ENCODE results near the gene SRC. TPM values are rescaled to one million over a fixed set of nuclear protein-coding genes. Genes with fewer than 3 reads are reported as not detected.

Gene SRC
- total RNA-seq, 6 experiments from 2014 or later: 22.0 to 35.6 (median 24.6) TPM

DNA sequence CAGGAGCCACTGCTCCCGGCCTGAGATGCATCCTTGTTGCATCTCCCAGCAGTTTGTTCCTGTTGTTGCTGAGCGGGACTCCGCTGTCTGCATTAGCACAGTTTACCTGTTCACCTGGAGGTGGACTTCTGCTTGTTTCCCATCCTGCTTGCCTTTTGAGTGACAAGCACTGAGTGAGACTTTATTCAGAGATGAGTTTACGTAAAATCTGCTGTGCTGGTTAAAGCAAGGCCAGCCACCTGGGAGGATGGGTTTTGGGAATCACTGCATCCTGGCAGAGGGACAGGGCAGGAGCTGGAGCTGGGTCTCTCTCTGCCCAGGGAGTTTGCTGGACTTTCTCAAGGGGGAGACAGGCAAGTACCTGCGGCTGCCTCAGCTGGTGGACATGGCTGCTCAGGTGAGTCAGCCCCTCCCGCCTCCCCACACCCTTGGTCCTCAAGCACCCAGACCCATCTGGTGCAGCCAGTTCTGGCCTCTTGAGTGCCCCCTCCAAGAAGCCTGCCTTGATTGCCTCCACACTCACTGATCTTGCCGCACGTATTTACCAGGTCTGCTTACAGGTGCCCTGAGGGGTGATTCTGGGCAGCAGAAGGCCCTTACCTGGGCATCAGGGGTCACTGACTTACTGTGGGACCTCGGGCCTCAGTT lies 55.5 kb downstream of the SRC start:
- no peak for DNase-seq
- Mint-ChIP-seq H3K27ac (no peak overlapping the region), H3K4me1 (ENCODE audit: low read depth) (peaks cover 11% of the 10 kb centered on the region), H3K4me3 (no peak overlapping the region), H3K9me3 (no peaks in the 10 kb centered on the region), H3K27me3 (ENCODE audit: insufficient read depth) (peaks cover 8% of the 10 kb centered on the region), H3K36me3 (ENCODE audit: low read depth) (no peaks in the 10 kb centered on the region)
- TF ChIP-seq, protein P1, sequence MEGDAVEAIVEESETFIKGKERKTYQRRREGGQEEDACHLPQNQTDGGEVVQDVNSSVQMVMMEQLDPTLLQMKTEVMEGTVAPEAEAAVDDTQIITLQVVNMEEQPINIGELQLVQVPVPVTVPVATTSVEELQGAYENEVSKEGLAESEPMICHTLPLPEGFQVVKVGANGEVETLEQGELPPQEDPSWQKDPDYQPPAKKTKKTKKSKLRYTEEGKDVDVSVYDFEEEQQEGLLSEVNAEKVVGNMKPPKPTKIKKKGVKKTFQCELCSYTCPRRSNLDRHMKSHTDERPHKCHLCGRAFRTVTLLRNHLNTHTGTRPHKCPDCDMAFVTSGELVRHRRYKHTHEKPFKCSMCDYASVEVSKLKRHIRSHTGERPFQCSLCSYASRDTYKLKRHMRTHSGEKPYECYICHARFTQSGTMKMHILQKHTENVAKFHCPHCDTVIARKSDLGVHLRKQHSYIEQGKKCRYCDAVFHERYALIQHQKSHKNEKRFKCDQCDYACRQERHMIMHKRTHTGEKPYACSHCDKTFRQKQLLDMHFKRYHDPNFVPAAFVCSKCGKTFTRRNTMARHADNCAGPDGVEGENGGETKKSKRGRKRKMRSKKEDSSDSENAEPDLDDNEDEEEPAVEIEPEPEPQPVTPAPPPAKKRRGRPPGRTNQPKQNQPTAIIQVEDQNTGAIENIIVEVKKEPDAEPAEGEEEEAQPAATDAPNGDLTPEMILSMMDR (IDR thresholded peaks at IDR 0.05): no peak

DNA sequence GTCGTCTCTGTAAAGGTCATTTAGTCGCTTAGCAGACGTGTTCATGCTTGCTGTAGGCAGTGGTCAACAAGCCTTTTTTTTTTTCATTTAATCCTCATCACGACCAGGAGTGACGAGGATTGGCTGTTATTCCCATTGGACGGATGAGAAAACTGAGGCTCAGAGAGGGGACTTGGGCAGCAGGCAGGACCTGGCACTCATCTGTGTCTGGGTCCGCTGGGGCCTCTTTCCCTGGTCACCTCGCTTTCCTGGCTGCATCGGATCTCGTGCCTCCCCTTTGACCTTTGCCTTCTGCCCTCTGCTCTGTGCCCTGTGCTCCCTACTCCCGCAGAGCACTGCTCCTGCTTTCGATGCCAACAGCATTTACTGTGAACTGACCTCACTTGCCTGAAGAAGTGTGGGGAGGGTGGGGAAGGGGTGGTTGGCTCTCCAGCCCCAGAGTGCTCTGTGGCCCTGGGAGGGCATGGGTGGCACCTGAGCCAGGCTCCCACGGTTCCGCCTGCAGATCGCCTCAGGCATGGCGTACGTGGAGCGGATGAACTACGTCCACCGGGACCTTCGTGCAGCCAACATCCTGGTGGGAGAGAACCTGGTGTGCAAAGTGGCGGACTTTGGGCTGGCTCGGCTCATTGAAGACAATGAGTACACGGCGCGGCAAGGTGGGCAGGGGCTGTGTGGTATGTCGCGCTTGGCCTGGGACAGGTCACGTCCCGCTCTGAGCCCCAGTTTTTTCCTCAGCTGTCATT lies 56.2 kb downstream of the SRC start:
- TF ChIP-seq, protein P1 (IDR thresholded peaks at IDR 0.05): no peak
- Mint-ChIP-seq H3K4me3 (no peak overlapping the region), H3K27ac (no peak overlapping the region), H3K27me3 (ENCODE audit: insufficient read depth) (peaks cover 8% of the 10 kb centered on the region), H3K4me1 (ENCODE audit: low read depth) (peaks cover 11% of the 10 kb centered on the region), H3K9me3 (no peaks in the 10 kb centered on the region), H3K36me3 (ENCODE audit: low read depth) (no peaks in the 10 kb centered on the region)
- no peak for DNase-seq

DNA sequence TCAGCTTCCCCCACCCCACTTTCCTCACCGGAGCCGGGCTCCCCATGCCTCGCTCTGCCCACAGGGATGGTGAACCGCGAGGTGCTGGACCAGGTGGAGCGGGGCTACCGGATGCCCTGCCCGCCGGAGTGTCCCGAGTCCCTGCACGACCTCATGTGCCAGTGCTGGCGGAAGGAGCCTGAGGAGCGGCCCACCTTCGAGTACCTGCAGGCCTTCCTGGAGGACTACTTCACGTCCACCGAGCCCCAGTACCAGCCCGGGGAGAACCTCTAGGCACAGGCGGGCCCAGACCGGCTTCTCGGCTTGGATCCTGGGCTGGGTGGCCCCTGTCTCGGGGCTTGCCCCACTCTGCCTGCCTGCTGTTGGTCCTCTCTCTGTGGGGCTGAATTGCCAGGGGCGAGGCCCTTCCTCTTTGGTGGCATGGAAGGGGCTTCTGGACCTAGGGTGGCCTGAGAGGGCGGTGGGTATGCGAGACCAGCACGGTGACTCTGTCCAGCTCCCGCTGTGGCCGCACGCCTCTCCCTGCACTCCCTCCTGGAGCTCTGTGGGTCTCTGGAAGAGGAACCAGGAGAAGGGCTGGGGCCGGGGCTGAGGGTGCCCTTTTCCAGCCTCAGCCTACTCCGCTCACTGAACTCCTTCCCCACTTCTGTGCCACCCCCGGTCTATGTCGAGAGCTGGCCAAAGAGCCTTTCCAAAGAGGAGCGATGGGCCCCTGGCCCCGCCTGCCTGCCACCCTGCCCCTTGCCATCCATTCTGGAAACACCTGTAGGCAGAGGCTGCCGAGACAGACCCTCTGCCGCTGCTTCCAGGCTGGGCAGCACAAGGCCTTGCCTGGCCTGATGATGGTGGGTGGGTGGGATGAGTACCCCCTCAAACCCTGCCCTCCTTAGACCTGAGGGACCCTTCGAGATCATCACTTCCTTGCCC lies 57.4 kb downstream of the SRC start:
- TF ChIP-seq, protein P1 (IDR thresholded peaks at IDR 0.05): no peak
- no peaks in the 10 kb centered on the region for H3K36me3 Mint-ChIP-seq (ENCODE audit: low read depth)
- no peak overlapping the region for H3K4me3 Mint-ChIP-seq
- no peaks in the 10 kb centered on the region for H3K9me3 Mint-ChIP-seq
- no peak overlapping the region for H3K27ac Mint-ChIP-seq
- DNase-seq: no peak
- peaks cover 20% of the 10 kb centered on the region for H3K4me1 Mint-ChIP-seq (ENCODE audit: low read depth)
- peaks cover 15% of the 10 kb centered on the region for H3K27me3 Mint-ChIP-seq (ENCODE audit: insufficient read depth)

DNA sequence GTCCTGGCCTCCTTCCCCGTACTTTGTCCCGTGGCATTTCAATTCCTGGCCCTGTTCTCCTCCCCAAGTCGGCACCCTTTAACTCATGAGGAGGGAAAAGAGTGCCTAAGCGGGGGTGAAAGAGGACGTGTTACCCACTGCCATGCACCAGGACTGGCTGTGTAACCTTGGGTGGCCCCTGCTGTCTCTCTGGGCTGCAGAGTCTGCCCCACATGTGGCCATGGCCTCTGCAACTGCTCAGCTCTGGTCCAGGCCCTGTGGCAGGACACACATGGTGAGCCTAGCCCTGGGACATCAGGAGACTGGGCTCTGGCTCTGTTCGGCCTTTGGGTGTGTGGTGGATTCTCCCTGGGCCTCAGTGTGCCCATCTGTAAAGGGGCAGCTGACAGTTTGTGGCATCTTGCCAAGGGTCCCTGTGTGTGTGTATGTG lies 58.5 kb downstream of the SRC start:
- no peak overlapping the region for H3K27ac Mint-ChIP-seq
- peaks cover 31% of the 10 kb centered on the region for H3K4me1 Mint-ChIP-seq (ENCODE audit: low read depth)
- TF ChIP-seq, protein P1 (IDR thresholded peaks at IDR 0.05): no peak
- no peak for DNase-seq
- no peaks in the 10 kb centered on the region for H3K36me3 Mint-ChIP-seq (ENCODE audit: low read depth)
- H3K27me3 Mint-ChIP-seq (ENCODE audit: insufficient read depth): peaks cover 26% of the 10 kb centered on the region
- no peaks in the 10 kb centered on the region for H3K9me3 Mint-ChIP-seq
- no peak overlapping the region for H3K4me3 Mint-ChIP-seq

DNA sequence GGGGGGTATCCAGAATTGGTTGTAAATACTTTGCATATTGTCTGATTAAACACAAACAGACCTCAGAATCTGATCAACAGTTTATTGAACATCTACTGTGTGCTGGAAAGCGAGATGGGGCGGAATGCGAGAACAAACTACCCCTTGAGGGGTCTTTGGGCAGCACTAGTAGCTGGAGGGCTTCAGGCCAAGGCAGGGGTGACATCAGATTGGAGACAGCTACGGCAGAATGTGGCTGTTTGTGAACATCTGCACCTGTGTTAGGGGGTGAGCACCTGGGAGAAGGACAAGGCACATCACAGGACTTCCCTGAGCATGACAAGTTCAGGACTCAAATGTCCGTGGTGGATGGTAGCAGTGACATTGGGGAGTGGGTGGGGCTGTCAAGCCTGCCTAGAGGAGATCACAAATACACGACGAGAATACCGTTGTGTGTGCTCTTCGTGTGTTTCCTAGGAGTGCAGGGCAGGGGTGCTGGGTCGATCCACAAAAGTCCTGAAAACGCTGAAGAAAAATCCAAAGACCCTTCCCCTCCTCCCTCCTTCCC lies 59.5 kb downstream of the SRC start:
- H3K4me1 Mint-ChIP-seq (ENCODE audit: low read depth): peaks cover 31% of the 10 kb centered on the region
- no peaks in the 10 kb centered on the region for H3K36me3 Mint-ChIP-seq (ENCODE audit: low read depth)
- H3K9me3 Mint-ChIP-seq: no peaks in the 10 kb centered on the region
- H3K27me3 Mint-ChIP-seq (ENCODE audit: insufficient read depth): peaks cover 29% of the 10 kb centered on the region
- no peak for DNase-seq
- H3K4me3 Mint-ChIP-seq: peak overlapping the region; percentile 45
- TF ChIP-seq, protein P1 (IDR thresholded peaks at IDR 0.05): no peak
- no peak overlapping the region for H3K27ac Mint-ChIP-seq
